GM08714 (cell line): ENCODE data around the gene EFNB2.

Experiments
- H3K4me3 ChIP-seq: fragments of 200-500 bp; sonication (Bioruptor generic); 2 replicates; pipeline ENCODE4 v1.5.1; 2014; ENCODE audit warnings: mild to moderate bottlenecking, low read length, inconsistent platforms
- ZNF274 ChIP-seq: IDR thresholded peaks from 2 replicates; pipeline ENCODE4 v1.6.1; 2012; ENCODE audit warnings: mild to moderate bottlenecking, low read depth, low read length

EFNB2 gene

DNA sequence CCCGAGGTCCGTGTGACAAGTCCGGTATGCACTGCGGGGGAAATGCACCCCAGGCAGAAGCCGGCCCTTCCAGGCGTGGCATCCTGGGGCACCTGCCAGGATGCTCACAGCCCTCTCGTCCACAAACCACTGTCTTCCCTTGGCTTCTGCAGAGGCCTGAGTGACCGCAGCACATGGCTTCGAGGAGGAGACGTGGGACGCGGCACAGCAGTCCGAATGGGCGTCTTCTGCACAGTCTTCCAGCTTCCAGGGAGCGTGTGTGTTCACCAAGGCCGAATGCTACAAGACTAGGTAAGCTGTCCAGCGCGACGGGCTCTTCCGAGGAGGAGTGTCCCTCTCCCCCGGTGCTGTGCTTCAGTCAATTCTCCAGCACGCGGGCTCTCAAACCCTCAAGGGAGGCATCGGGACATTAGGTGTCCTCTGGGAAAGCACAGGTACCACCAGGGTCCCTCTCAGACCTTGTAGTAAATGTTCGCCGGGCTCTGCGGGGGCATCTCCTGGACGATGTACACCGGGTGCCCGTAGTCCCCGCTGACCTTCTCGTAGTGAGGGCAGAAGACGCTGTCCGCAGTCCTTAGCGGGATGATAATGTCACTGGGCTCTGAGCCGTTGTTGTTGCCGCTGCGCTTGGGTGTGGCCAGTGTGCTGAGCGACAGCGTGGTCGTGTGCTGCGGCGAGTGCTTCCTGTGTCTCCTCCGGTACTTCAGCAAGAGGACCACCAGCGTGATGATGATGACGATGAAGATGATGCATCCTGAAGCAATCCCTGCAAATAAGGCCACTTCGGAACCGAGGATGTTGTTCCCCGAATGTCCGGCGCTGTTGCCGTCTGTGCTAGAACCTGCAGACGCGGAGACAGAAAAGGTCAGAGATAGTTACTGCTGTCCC lies 42.6 kb downstream of the EFNB2 start:
- TF ChIP-seq ZNF274 = no peak

DNA sequence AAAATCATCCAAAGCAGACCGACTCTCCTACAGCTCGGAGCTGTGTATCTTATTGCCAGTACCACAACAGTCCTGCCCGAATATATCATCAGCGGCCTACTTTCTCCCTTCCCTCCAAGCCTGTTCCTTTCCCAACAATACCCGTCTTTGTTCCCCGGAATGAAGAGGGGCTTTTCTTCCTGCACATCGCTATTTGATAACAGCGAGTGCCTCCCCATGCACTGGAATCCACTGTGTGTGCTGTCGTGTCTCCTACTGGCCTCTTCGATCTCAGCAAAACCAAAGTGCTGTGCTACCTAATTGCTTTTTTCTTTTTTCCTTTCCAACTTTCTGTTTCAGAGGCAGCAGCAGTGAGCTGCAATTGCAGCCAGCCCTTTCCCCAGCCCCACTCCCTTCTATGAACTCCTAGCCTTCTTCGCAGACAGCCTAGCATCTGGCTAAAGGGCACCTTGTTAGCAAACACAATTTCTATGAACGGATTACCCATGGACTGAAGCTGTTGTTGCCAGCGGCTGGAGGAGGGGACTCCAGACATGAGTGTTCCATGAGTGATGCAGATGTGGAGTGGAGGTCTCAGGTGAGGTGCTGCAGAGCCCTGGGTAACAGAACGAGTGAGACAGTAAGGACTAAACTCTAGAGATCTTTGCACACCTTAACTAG lies 43.4 kb downstream of the EFNB2 start:
- H3K4me3 ChIP-seq = no peak overlapping the region
- no peak for TF ChIP-seq ZNF274

More for the DNA sequence above, 42.6 kb downstream of the EFNB2 start:
- no peak overlapping the region for H3K4me3 ChIP-seq

DNA sequence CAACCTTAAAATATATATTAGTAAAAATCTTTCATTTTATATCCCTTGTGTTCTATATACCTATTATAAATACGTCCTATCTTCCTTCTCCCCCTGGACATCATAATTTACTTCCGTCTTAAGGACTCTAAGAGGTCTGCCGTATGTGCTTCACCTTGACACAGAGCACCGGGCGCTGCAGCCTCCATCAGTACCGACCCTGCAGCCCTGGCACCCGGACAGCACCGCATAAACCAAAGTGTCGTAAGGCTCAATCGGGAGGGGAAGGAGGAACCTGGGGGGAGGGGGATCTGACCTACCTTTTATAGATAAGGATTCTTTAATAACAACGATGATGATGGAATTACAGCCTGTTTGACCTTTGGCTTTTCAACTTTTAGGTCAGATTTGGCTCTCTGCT lies 44.0 kb downstream of the EFNB2 start:
- H3K4me3 ChIP-seq = no peak overlapping the region
- TF ChIP-seq ZNF274 = no peak

DNA sequence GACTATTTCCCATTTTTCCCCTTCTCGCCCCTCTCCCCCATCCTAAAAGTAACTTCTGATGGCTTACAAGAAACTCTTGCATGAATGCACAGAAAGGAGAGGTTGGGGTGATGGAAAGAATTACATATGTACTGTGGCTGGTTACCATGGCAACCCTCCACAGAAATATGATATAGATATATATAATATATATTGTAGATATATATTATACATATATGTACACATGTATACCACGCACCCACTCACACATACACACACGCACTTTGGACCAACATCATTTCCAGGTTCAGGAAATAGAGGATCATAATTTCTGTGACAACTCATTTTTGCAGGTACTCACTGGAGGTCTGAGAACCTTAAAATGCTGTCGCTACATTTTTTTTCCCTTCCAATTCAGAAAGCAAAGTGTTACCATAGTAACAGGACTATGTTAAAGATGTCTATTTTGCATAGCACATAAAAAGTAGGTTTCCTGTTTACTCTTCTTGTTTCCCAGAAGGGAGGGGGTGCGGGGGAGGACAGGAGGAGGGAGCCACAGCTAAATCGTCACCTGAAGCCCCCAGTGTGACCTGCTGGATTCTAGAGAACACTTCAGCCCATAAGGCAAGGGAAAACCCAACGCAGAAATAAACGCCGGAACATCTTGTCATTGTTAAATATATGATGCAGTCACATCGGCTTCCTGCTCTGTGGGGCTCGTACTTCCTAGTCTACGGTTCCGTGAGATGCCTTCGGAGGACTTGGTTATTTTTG lies 44.7 kb downstream of the EFNB2 start:
- no peak overlapping the region; the same call in 1 of the 2 replicates for H3K4me3 ChIP-seq
- TF ChIP-seq ZNF274 = no peak

DNA sequence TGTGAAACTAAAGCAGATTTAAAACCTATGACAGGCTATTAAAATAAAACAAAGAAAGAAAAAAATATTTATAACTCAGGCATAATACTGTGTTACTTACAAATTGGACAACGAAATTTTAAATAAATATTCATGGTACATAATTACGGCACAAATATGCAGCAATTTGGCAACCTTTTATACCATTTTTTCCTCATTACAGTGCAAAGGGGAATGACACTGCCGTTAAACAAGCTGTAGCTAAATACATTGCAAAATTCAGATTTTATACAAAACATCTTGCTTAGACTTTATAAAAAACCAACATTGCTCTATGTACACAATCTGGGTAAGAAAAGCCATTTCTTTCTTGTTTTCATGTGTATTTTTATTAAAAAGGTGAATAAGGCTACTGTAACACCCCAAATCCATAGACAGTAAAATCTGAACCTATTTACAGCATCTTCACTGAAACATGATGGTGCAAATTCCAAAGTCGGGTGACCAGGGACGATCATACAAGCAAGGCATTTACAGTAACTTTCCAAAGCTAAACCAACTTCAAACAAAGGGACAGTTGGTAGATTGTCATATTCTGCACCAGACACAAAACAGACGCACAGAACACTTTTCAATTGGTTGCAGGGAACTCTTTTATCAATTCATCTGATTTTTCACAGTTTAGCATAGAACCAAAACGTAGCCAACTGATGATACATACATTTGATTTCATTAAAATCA lies 45.5 kb downstream of the EFNB2 start:
- TF ChIP-seq ZNF274 = no peak
- H3K4me3 ChIP-seq = no peak overlapping the region

DNA sequence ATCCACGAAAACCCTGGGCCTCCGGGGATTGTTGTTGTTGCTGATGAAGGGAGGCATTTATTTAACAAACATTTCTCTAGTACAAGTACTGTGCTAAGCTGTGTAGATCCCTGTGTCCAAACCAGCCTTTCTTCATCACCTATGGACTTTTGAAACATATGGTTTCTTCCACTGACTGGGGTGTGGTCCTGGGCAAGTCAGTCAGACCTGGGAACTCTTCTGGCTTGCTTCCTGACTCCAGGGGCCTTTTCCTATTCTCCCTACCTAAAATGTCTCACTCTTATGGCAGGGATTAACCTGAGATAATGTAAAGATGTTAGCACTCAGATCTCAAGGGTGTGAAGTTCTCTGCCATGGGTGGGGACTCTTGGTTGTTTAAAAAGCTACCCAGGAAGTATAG lies 46.8 kb downstream of the EFNB2 start:
- H3K4me3 ChIP-seq = no peak overlapping the region
- TF ChIP-seq ZNF274 = no peak

DNA sequence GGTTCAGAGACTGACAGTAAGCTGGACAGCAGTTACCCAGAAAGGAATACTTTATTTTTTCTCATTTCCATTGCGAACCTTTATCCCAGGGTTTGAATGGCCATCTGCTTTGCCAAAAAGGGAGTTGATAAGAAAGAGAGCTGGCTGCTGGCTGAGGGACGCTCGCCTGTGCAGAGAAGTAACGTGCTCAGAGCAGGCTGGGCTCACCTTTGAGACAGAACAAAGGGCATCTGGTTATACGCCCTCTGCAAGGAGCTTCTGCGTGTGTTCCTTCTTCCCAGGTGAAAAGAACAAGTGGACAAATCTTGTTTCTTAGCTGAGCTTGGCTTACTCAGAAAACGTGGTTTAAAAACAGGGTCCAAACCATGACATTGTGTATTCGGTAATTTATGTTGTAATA lies 47.4 kb downstream of the EFNB2 start:
- H3K4me3 ChIP-seq = no peak overlapping the region
- no peak for TF ChIP-seq ZNF274

DNA sequence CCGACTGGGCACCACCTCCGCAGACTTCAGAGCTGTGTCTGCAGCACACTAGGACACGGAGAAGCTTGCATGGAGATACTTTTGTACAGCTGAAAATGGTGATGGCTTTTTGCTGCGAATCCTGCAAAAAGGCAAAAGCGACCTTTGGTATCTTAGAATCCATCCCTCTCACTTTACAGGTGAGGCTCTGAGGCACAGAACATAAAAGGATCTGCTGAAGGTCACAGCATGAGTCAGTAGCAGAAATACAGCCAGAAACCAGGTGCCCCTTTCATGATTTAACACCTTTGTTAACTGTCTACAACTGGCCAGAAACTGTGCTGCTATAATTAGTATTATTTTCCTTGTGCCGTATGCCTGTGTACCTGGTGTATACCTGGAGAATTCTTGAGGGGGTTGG lies 48.3 kb downstream of the EFNB2 start:
- no peak for TF ChIP-seq ZNF274
- H3K4me3 ChIP-seq = no peak overlapping the region

DNA sequence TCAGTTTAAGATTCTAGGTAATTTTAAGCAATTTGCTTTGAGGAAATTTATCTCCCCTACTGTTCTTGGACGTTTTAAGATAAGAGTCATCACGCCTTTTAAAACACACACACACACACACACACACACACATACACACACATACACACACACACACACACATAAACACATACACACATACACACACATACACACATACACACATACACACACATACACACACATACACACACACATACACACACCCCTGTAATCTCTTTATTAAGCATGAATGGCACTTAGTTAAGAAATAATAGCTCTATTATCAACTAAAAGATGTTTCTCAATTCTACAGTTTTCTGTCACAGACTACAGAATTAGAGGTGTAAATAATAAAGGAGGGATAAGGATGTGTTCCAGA lies 49.2 kb downstream of the EFNB2 start:
- no peak for TF ChIP-seq ZNF274
- H3K4me3 ChIP-seq = no peak overlapping the region

DNA sequence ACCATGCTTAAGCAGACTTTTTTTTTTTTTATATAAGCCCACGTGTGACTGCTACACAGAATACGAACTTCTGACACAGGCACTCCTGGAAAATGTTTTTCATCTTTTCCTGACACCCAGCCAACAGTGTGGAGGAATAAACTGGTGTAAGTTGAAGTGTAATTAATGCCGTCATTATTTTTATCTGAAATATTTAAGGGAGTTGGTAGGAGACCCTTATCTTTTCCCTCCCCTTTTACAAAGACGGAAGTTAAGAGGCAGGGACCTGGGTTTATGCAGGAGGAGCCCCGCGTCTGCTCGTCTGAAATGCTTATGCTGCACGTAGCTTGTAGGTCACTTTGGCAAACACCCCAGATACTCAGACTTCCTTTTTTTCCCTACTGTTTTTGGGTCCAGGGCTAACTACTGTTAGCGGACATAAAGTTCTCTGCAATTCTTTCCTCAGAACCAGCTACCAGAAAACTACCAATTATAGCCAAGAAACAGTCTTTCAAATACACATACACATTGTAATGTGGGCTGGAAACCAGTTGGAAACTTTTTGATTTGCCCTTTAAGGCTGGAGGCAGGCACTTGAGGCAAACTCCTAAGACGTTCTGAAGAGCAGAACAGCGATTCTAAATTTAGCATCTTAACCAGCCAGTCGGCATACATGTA lies 50.8 kb downstream of the EFNB2 start:
- H3K4me3 ChIP-seq = no peak overlapping the region
- TF ChIP-seq ZNF274 = no peak

DNA sequence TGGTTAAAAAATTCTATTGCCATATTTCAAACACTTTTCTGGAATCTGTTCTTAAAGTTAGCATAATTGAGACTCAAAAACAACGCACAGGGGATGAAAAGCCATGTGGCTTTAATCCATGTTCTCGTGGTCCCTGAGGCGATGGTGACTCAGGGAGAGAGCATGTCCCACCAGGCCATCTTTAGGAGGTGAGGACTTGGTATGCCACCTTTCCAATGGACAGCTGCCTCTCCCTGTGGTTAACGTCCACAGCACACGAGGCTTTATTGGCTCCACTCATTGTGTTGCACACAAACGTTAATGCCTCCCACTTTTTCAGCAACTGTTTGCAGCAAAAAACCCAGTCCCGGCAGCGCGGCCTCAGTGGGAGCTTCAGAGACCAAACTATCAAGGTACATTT lies 51.4 kb downstream of the EFNB2 start:
- H3K4me3 ChIP-seq = no peak overlapping the region
- TF ChIP-seq ZNF274 = no peak

DNA sequence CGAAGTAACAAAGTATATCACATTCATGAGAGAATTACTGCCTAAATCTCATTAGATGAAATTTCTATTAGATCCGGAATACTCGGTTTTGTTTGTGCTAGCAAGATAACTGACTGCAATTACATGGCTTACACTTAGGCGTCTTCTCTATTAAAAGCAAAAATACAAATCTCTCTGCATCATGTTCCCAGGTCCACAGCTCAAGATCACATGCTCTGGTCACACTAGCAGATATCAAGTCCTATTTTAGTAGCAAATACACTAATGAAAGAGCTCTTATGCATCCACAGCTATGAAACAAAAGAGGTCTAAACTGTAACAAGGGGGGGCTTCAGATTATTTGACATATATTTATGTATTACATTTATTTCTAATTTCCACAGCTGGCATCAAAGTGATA lies 53.5 kb downstream of the EFNB2 start:
- no peak for TF ChIP-seq ZNF274
- no peak overlapping the region for H3K4me3 ChIP-seq

DNA sequence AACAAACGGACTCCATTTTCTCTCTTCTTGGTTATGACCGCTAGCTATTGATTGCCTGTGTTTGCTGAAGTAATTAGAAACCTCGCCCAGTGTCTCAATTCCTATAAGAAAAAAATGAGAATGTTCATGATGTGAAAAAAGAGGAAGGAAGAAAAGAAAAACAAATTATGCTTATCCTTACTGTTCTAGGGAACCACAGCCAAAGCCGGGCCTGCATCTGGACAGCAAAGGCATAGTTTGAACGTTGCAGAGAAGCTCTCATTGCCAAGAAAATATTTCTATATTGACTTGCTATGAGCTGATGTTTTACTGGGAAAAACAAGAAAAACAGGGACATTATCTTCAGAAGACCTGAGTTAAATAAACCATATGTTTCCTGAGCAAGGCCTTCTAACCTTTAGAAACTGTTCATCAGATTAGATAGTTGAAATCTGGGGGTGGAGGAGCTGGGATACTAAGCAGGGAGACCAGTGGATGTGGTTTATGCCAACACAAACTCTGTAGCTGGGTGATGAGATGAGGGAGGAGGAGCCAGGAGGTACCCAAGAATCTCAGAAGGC lies 55.0 kb downstream of the EFNB2 start:
- no peak overlapping the region for H3K4me3 ChIP-seq
- TF ChIP-seq ZNF274 = no peak
